Measurements from ENCODE around the gene MARCHF10.

Gene MARCHF10

GRCh38 chr17:62749926-62750325 is 58.2 kb downstream of the MARCHF10 start:
- no peak for DNase-seq

DNA sequence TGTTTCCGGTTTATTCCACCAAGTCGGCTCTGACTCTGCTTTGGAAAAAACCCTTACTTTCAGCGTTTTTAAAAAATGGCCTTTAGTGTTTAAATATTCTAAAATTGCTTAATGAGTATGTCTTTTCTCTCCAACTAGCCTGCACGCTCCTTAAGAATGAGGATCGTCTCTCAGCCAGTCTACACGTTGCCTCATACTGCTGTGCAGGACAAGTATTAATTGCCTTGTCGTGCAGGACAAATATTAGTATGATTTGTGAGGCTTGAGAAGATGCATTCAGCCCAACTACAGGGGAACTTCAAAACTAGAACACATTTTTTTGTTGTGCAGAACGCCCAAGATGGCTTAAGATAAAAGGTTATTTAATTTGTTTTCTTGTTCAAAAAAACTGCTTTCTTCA is 61.2 kb downstream of the MARCHF10 start:
- DNase-seq = no peak

DNA sequence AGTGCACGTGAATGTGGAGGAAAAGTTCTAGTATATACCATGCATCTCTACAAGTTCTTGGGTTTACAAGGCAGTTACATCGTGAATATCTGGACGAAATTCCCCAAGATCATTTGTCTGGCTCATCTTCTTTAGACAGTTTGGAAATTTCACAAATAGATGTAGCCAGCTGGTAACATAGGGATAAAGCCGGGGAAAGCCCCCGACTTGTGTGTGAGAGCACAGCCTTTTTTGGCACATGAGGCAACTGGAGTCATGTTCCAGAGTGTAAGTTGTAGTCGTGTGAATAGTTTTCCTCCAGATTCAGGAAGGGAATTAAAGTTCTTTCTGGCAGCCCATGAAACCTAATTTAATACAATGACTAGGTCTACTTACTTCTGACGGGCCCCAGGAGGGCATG is 62.3 kb downstream of the MARCHF10 start:
- DNase-seq = no peak

DNA sequence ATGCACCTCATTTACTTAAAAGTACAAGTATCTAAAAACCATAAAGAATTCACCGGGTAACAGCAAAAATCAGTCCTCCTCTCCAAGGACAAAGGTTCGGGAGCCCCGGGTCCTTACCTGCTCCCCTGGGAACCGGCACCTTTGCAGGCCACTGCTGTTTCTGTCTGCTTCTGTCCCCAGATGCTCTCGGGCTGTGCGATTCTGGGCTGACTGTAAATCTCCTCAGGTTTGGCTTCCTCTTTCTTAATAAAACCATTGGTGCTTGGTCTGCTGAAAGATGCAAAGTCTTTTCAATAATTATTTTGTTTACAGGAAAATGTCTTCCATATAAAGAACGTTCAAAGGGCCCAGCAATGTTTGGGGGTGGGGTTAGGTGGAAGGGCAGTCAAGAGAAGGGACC is 63.9 kb downstream of the MARCHF10 start:
- no peak for DNase-seq

- DNase-seq = no peak
Measured at GRCh38 chr17:62741290-62741689, 66.8 kb downstream of the MARCHF10 start.

DNA sequence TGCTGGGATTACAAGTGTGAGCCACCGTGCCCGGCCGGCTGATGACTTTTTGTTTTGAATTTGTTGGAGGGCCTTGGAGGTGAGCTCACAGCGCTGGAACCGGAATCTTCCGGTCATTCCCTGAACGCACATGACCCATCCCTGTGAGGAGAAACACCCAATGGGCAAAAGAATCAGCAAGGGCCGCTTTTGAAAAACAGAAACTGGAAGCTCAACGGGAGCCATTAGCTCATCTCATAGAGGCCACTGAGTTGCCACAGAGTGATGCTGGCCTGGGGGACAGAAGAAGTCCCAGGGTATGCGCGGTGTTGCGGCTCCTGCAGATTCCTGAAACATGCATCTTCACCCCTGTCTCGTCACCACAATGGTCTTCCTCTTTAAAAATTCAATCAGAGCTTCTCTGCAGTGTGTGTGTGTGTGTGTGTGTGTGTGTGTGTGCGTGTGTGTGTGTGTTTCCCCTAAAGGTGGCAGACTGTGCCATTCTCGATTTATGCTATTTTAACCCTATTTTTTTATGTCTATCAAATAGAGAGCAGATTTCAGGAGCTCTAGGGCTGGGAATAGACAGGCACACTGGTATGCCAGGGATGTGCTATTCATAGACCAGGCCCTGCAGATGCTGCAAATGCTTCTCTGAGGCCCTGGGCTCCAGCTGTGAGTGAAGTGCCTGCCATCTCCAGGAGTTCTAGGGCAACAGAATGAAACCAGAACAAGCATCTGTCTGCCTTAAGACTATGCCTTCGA is 68.3 kb downstream of the MARCHF10 start:
- no peak for DNase-seq

DNA sequence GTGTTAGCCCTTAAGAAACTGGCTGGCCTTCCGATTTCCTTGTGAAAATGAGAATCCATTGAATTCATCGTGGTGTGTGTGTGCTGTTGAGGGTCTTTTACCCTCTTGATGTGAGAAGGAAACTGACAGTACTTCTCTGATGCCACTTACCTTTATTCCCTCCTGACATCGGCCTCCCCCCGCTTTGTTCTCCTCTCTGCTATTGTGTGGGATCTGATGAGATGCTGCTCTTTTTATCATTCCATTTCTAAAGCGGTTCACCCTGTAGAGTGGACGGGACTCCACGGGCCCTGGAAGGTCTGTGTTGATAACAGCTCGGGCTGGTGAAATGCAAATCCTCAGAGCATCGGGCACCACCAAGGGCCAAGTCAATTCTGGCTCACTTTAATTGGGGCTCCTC is 69.8 kb downstream of the MARCHF10 start:
- DNase-seq = no peak

DNA sequence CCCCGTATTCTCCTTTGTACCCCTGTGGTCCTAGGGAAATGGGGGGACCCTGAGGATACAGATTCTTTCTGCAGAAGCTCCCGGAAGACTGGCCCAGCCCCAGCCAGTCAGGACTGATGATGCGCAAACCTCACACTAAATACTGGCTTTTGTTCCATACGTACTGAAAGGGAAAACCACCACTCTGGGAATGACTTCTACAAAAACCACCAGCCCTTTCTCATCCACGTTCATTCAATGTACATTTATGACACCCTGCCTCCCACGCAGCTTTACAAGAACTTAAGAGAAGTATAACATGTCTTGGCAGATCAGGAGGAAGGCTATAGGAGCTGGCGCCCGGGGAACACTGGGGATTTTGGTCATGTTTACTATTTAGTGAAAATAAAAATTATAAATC is 70.6 kb downstream of the MARCHF10 start:
- no peak for DNase-seq

- DNase-seq = no peak
Measured at GRCh38 chr17:62735044-62735651, 73.0 kb downstream of the MARCHF10 start.

DNA sequence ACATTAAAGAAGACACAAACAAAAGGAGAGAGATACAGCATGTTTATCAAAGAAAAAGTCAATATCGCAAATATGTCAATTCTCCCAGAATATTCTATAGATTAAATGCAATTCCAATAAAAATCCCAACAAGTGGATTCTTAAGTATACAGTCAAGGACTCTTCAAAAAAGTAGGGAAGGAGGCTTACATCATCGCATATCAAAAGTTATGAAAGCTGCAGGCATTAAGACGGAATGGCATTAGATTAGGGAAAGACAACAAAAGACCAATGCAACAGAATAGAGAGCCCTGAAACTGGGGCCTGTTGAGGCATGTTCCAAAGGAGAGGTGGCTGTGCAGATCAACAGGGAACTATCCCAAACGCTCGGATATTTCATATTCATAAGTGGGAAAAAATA is 76.0 kb downstream of the MARCHF10 start:
- no peak for DNase-seq

- no peak for DNase-seq
Measured at GRCh38 chr17:62727916-62728672, 80.0 kb downstream of the MARCHF10 start.

DNA sequence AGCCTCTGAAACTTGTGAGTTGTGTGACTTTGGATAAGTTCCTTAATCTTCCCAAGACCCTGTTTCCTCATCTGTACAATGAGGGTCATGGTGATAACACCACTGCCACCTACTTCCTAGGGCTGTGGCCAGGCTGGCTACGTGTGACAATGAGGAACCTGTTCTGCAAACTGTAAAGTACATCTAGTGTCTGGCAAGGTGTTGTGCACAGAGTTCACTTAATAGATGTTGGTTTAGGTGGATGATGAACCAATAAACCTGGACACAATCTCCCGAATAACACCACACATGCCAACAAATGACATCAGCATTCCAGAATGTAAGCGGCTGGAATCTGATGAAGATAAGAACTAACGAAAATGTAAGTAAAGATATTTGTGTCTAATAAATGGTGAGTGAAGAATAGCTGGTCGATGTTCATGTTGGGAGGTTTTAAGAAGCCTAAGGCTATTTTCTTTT is 82.3 kb downstream of the MARCHF10 start:
- DNase-seq = no peak

DNA sequence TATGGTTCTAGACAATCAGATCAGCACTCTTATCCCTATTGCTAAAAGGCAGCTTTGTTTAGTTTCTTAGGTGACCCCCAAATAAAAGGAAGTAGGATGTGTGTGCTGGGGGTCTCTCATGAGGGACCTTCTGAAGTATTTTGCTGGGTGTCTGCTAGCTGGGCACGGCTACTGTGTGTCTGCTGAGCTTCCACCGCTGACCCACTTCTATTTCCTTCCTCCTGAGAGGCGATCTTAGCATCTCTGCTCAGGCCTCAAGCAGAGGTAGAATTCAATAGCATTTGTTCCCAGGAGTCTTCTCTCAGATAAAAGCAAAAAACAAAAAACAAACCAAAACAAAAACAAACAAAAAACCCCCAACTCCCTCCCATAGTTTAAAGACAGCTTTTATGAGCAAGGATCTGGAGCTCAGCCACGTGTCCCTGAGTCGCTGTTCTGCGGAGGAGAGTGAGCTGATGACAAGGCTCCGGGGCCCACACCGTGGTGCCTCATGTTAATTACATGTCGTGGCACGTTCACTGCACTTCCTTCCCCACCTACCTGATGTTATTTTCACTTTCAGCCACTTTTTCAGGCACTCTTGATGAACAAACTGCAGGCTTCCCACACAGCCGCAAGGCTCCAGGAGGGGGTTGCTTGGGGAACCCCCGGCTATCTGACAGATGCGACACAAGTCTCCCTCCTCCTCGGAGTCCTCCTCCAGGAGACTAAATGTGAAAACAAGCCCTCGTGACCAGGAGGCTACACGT is 83.5 kb downstream of the MARCHF10 start:
- no peak for DNase-seq

GRCh38 chr17:62723842-62724241 is 84.3 kb downstream of the MARCHF10 start:
- DNase-seq = no peak

GRCh38 chr17:62722625-62723024 is 85.5 kb downstream of the MARCHF10 start:
- no peak for DNase-seq

GRCh38 chr17:62720126-62720850 is 87.8 kb downstream of the MARCHF10 start:
- no peak for DNase-seq

GRCh38 chr17:62719586-62719985 is 88.5 kb downstream of the MARCHF10 start:
- DNase-seq = no peak

- DNase-seq = no peak
Measured at GRCh38 chr17:62718429-62718828, 89.7 kb downstream of the MARCHF10 start.

- DNase-seq = no peak
Measured at GRCh38 chr17:62717889-62718288, 90.2 kb downstream of the MARCHF10 start.

DNA sequence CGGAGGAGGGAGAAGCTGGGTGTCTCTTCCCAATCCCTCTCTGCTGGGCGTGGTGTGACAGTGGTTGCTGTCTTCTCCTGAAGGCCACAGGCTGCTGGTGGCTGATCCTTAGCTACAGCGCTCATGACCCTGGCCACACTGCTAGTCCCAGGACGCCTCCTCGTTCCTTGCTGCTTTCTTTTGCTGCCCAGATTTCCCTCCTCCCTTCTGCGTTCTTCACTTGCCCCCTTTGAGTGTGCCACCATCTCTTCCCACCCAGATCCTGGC is 90.6 kb downstream of the MARCHF10 start:
- DNase-seq = no peak

- no peak for DNase-seq
Measured at GRCh38 chr17:62716834-62717588, 91.1 kb downstream of the MARCHF10 start.
